Suppressor macrophage (primary cell): ENCODE results near the gene CES4A.
"Not testable (repeated sequence)": the region's sequence is repeated elsewhere in the genome, so short reads cannot be mapped to it uniquely, and the experiment has no call there.

Experiments
- DNase-seq, 4 experiments: peaks; one replicate each; pipeline ENCODE4 v3.0.0-alpha.2; 2020 to 2022

The CES4A gene

DNA sequence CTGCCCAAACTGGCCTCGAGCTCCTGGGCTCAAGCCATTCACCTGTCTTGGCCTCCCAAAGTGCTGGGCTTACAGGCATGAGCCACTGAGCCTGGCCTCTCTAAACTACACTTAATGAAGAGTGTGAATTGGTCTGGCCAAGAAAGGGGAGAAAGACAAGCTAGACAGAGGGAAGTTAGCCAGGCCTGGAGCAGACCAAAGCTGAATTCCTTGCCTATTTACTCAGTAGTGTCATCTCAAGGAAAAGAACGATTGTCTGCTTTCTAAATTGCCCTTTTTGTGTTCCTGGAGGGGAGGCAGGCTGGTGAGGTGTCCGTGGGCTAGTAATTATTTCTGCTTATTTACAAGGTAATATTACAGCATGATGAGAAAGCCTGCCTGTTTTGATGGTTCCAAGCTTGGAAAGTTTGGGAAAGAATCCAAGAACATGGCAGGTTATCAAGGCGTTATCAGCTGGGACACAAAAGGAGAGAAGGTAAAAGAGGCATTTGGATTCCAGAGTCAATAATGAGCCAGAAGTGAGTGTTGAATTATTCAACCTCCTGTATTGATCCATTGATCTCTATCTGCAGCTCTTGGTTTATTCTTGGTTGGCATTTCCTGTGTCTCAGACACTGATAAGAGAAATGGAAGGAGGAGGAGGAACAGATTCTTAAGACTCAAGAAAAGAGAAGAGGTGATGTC, 34.3 kb downstream of the CES4A start:
- DNase-seq = no peak

DNA sequence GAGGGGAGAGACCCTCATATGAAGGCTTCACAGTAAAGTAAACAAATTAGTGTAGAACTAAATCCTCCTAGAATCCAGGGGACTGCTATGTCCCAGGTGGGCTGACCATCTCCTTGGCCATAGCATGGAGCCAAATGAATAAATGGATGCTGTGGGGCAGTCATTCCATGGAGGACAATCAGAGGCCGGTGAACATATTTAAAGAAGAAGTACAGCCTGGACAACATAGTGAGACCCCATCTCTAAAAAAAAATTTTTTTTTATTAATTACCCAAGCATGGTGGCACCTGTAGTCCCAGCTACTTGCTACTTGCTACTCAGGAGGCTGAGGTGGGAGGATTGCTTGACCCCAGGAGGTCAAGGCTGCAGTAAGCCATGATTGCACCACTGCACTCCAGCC, 35.3 kb downstream of the CES4A start:
- DNase-seq = no peak

DNA sequence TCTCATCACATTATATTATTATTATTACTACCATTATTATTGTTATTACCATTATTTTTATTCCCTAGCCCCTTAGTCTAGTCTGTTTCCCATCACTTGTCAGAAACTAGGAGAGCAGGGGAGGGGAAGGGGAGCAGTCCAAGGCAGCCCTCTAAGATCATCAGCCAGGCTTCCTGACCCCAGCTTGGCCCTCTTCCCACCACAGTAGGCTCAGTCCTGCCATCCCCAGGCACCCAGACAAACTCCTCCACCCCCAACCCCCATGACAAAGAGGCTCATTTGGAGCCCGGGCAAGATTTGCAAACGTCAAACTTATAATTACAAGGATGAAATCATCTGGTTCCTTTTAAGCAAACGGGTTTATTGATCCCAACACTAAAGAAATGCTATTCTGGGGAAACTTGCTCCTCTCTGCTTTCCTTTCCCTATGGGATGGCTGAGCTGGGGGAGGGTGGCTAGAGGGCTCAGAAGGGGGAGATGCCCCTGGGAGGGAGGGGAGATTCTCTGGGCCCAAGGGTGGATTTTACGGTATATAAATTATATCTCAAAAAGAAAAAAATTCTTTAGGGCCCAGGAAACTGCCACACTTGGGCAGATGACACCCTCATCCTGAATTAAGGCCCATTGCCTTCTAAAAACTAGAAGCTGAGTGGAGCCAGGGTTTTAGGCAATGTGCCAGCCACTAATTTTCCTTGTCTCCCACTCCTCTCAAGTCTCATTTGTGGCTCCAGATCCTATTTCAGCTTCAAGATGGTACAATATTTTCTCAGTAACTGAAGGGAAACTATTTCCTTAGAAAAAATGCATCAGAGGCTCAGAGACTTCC, 36.2 kb downstream of the CES4A start:
- DNase-seq = no peak

DNA sequence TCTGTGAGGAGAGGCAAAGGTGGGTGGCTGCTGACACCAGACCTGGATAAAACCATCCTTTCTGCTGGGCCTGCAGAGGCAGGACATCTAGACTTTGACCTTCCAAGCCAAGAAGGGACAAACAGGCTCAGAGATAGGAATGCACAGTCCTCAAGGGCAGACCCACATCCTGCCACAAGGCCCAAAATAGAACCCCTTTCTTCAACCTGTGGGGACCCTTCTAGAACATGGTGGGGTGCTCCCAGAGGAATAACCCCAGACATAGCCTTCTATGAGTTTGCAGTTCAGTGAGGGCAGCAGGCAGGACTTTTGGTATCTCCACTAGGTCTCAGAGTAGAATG, 36.8 kb downstream of the CES4A start:
- DNase-seq = no peak

DNA sequence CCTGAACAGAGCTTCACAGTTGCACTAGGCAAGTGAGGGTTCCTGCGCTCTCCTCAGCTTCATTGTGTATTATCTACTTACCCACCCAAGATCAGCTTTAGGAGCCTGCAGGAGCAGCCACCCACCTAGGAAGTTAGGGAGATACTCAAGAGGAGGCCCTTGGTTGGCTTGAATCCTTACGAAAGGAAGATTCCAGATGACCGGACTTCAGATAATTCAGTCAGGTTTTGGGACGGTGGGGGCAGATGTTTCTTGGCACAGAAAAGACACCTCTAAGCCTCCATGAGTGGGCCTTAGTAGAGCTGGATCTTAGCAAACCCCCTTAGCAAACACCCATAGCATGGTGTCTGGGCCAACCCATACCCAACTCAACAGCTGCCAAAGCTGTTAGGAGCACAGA, 38.2 kb downstream of the CES4A start:
- no peak for DNase-seq

DNA sequence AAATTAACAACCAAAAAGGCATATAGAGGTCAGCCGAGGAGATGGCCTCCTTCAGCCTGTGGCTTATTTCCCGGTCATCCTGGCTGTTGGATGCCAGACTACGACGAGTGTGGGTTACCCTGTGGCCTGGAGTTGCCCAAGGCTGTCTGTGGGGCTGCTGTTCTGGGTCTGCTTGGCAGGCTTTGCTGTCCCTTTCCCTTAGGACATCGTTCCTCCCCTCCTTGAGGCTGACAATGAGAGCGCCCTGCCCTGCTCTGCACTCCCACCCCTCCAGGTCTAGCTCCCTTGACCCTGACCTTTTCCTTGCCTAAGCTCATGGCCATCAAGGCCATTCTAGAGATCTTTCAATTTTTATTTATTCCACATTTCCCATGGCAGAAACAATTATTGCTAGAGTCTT, 38.7 kb downstream of the CES4A start:
- no peak for DNase-seq

DNA sequence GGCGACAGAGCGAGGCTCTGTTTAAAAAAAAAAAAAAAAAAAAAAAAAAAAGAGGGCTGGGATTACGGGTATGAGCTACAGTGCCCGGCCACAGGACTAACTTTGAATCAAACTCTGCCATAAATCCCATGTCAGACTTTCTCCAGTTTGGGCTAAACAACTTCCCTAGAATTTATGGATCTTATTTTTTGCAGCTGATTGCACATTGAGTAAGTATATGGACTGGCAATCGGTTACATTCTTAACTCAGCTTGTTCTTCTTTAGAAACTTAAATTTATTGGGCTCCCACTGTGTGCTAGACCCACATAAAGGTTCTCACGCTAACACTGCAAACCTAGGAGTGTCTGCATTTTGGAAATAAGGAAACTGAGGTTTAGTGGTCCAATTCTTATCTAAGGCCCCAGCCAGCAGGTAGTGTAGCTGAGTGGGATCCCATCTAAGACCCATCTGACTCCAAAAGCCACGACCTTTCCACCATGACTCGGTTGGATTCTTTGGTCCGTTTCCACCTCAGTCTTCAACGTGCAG, 39.8 kb downstream of the CES4A start:
- no peak for DNase-seq

DNA sequence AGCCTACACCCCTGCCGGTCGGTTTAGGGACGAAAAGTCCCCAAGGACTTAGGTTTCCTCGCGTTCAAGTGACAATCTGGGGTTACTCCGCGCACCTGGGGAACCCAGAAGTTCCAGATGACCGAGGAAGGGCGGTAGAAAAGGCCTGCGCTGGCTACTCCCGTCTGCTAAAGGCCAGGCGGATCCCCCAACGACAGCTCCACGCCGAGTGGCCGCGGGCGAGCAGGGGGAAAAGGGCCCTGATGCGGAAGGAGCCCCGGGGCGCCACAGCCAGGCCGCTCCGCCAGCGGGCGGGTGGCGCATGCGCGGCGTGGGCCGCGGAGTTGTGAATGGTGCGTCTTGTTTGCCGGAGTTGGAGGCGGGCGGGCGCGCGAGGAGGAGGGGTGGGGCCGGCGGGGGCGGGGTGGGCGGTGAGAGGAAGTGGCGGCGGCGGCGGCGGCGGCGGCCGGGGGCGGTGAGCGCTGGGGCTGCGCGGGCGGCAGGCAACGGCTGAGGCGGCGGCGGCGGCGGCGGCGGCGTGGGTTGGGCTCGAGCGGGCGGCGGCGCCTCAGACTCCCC, 40.4 kb downstream of the CES4A start, which contains the start of gene CBFB:
CBFB (plus strand) TSS at position 454 of the 558 bp plus-strand sequence. CDS start 259 bp downstream, outside the sequence.
- peak; percentile 93 to 98 (median 96) for DNase-seq

DNA sequence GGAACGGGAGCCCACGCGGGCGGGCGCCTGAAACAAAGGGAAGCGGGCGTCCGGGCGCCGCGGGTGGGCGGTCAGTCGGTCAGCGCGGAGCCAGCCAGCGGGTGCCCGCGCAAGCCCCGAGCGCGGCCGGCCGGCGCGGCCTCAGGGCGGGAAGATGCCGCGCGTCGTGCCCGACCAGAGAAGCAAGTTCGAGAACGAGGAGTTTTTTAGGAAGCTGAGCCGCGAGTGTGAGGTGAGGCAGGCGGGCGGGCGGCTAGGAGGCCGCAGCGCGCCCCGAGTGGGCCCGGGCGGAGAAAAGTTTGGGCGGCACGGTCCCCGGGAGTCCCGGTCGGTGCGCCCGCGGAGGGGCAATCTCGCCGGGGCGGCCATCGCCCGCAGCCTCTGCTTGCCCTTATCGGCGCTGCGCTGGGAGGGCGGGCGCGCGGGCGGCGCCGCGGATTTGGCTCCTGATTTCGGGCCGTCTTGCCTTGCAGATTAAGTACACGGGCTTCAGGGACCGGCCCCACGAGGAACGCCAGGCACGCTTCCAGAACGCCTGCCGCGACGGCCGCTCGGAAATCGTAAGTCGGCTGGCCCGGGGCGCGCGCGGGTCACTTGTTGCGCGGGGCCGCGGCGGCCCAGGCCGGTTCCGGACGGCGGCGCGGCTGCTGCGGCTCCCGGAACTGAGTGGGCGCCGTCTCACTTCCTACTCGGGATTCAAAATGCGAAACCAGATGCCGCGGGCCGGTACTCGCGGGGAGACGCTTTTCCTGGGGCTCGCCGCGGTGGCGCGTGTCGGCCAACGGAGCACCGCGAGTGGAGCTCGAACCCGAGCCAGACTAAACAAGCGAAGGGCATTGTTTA, 41.1 kb downstream of the CES4A start:
- DNase-seq = peak; percentile 71 to 91 (median 84)

DNA sequence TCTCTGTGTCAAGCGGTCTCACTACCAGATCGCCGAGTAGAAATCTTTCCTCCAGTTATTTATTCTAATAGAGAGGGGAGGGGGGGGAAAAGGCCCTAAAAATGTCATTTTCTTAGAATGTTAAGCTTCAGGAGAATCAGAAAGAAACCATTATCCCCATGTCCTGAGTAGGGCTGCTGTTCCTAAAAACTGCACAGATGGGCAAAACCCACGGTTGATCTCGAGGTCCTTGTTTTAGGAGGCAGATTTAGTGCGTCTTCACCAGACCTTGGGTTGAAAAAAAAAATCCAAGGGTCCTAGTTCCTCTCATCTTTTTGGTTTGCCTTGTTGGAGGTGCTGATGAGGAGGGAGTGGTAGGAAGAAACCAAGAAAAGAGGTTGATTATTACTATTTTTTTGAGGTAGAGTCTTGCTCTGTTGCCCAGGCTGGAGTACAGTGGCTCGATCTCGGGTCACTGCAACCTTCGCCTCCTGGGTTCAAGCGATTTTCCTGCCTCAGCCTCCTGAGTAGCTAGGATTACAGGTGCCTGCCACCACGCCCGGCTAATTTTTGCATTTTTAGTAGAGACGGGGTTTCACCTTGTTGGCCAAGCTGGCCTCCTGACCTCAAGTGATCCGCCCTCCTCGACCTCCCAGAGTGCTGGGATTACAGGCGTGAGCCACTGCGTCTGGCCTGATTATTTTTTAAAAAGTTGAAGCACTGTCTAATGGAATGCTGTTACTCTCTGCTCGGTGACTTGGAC, 42.0 kb downstream of the CES4A start:
- DNase-seq = peak in 1 of 4 experiments; percentile 21

DNA sequence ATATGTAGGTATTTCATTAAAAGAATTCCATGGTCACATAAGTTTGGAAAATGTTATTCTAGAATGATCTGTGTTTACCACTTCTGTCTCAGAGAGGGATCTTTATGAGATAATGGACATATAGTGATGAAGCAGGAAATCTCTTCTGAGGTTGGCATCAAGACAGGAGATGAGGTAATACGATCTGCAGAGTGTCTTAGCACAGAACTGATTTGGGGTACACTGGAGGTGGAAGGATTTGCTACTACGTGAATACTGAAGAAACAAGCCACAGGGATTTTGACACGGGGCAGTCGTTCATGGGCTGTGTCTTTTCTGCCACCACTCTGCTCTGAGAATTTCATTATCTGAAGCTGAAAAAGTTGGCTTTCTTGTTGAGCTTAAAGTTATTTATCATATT, 46.1 kb downstream of the CES4A start:
- no peak for DNase-seq

DNA sequence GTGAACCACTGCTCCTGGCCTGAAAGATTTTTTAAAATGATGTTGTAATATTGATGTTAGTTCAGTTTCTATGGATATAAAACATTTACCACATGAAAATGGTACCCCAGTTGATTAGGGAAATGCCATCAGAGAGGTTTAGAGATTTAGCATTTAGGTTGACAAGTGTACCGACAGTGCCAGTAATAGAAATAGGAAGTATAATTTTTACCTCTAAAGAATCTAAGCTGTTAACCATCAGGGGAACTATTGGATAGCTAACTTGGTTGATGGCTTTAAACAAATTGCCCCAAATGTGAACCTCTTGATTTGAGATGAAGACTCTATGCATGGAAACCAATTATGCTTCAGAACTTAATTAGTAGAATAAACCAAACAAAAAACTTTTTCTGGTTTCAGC, 47.0 kb downstream of the CES4A start:
- no peak for DNase-seq

DNA sequence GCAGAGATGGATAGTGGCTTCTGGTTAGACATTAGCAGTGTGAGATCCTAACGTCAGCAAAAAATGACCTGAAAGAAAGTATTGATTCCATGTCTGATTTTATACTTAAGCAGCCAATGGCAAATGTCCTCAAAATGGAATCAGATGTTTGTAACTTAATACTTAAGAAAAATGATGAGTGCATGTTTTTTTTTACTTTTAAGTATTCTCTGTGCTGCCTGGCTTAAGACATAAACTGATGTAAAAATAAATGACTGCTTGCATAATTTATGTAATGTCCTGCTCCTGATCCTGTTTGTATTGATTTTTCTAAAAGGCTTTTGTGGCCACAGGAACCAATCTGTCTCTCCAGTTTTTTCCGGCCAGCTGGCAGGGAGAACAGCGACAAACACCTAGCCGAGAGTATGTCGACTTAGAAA, 47.9 kb downstream of the CES4A start:
- DNase-seq = no peak

DNA sequence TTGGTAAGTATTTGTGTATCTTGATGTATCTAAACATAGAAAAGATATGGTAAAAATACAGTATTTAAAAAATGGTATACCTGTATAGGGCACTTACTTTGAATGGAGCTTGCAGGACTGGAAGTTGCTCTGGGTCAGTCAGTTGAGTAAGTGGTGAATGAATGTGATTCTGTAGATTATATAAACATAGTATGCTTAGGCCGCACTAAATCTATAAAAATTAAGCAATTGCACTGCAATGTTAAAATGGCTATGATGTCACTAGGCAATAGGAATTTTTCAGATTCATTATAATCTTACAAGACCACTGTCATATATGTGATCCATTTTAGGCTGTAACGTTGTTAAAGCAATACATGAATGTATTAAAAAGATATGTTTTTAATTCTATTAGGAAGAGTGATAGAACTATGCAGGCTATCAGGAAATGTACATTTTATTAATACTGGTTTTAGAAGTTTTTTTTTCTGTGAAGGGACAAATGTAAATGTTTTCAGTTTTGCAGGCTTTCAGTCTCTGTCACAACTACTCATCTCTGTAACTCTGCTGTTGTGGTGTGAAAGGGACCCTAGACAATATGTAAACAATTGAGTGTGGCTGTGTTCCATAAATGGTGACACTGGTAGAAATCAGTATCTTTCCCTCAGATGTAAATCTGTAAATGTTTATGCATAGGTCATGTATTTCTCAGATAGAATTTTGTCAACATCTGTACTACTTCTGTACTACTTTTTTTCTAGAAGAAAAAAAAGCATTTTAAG, 51.1 kb downstream of the CES4A start:
- no peak for DNase-seq

DNA sequence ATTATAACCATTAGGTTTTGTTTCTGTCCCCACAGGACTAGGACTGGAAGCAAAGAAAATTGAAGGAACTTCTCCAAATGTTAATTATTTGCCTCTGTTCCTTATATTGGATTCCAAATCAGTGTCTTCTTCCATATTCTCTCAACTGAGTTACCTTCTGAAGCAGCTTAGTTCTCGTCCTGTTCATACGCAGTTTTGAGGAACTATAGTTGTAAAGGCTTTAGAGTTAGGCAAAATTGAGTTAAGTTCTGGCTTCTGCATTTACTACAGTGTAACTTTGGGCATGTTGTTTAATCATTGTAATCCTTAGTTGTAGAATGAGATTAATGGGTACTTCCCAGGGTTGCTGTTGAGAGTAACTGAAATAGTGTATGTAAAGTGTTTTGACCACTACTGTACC, 51.8 kb downstream of the CES4A start:
- DNase-seq = peak; percentile 16 to 71 (median 44)

DNA sequence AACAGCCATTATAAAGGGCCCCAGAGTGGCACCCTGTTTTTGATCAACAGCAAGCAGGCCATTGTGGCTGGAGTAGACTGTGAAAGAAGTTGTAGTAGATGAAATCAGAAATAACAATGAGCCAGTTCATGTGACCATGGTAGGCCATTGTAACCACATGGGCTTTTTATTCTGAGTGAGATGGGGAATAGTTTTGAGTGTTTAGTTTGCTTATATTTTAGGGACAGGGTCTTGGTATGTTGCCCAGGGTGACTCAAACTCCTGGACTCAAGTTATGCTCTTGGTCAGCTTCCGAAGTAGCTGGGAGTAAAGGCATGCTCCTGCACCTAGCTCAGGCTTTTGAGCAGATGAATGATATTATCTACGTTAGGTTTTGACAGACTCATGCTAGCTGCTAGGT, 52.5 kb downstream of the CES4A start:
- no peak for DNase-seq

DNA sequence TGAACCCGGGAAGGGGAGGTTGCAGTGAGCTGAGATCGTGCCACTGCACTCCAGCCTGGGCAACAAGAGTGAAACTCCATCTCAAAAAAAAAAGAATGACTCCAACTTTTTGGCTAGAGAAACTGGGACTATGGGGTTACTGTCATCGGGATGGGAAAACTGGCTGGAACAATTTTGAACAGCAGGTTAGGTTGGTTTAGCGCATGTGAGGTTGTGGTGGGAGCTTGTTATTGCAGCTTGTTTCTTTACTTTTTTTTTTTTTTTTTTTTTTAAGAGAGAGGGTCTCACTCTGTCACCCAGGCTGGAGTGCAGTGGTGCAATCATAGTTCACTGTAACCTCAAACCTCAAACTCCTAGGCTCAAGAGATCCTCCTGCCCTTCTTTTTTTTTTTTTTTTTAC, 53.1 kb downstream of the CES4A start:
- not testable (repeated sequence) for DNase-seq

DNA sequence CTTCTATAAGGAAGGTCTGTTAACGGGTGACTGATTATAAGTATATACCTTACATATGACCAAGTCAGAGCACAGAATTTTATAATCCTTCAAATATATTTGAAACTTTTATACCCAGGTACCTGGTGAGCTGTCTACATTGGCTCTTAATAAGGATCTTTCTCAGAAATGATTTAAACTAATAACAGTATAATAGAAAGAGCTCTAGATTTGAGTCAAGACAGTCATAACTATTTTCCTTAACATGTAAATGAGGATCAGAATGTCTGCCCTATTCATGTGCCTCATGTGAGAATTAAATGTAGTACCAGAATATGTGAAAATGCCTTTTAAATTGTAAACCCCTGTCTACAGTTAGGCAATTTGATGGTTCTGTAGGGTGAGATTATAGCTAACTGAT, 55.0 kb downstream of the CES4A start:
- no peak for DNase-seq

DNA sequence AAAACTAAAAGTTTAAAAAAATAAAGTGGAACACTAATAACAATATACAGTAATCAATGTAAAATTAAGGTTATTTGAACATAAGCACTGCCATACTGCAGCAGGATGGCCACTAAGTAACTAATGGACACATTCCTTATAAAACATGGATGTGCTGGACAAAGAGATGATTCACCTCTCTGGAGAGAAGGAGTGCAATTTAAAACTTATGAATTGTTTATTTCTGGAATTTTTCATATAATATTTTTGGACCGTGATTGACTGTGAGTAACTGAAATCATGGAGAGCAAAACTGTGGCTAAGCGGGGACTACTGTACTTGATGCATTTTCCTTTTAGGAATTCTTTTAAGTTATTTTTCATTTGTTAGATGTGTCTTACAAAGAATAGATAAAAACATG, 62.4 kb downstream of the CES4A start:
- DNase-seq = no peak

DNA sequence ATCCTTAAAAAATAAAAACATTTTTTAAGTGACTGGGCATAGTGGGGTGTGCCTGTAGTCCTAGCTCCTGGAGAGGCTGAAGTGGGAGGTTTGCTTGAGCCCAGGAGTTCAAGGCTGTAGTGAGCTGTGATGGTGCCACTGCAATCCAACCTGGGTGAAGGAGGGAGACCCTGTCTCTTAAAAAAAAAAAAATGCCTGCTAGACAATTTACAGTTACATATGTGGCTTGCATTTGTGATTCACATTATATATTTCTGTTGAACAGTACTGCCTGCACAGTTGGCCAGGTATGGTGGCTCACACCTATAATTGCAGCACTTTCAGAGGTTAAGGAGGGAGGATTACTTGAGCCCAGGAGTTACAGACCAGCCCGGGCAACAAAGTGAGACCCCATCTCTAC, 64.0 kb downstream of the CES4A start:
- no peak for DNase-seq

DNA sequence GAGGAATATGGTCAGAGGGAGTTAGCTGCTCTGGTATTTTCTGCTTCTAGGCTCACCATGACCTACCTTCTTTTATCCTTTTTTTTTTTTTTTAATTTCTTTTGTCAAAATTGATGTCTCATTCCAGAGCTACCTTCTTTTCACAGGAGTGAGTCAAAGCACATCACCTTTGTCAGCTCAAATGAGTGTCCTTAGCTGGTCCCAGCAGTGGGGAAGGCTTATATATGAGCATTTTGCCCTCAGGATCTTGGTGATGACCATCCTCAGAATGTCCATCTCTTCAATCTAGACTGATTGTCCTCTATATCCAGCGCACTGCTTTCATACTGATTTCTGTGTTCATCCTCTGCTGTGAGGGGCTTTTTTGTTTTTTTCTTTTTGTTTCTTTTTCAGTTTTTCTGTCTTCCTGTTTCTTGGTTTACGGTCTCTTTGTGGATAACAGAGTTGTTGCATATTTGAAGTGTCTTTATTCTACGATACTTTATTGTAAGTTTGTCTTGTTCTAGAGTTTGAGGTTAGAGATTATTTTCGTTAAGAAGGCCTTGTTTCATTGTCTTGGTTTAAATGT, 65.5 kb downstream of the CES4A start:
- no peak for DNase-seq
